IMR-90 (cell line): ENCODE measurements around the gene PDE4B. TPM values are rescaled to one million over a fixed set of nuclear protein-coding genes. Genes with fewer than 3 reads are reported as not detected.

Experiments used
- ATAC-seq: fragments of 200-7000 bp; cut with Tn5 transposase; 2 replicates; pipeline ENCODE4 v1.9.1; 2020; ENCODE audit warnings: low read depth, mild to moderate bottlenecking, moderate library complexity
- BruUV-seq: library from RNA; stranded (reverse); fragments of 400-500 nt; replicated peaks from 2 replicates; lab custom pipeline; 2021; lab: Mats Ljungman, UMichigan
- CTCF ChIA-PET: fragments of 300-600 bp; formaldehyde crosslinking; extraction: SDS; loops from one replicate; lab custom pipeline; 2021; ENCODE audit warnings: antibody characterized with exemption; lab: Yijun Ruan, JAX
- POLR2A ChIA-PET: fragments of 300-600 bp; sonication (Branson Sonifier 250); formaldehyde crosslinking; loops from one replicate; lab custom pipeline; 2022; ENCODE audit warnings: antibody characterized with exemption; ENCODE audit not compliant: unreplicated experiment; lab: Charles Lee
- DNase-seq: peaks from one replicate; pipeline ENCODE4 v3.0.0; 2013
- H2AFZ ChIP-seq: replicated peaks from 2 replicates; pipeline ENCODE3; 2013; ENCODE audit warnings: low read length, mild to moderate bottlenecking; ENCODE audit not compliant: poor library complexity
- H2AK5ac ChIP-seq: 2 replicates; pipeline ENCODE4 v1.6.1; 2013; ENCODE audit warnings: low read depth, low read length, inconsistent platforms
- H2AK9ac ChIP-seq: replicated peaks from 2 replicates; pipeline ENCODE3; 2013; ENCODE audit warnings: mild to moderate bottlenecking, low read depth, low read length, moderate library complexity; ENCODE audit not compliant: poor library complexity
- H2BK120ac ChIP-seq: 2 replicates; pipeline ENCODE4 v1.6.1; 2013; ENCODE audit warnings: low read depth, low read length, inconsistent platforms
- H2BK15ac ChIP-seq: 3 replicates; pipeline ENCODE4 v1.6.1; 2013; ENCODE audit warnings: low read depth, low read length, inconsistent platforms
- H2BK20ac ChIP-seq: 2 replicates; pipeline ENCODE4 v1.6.1; 2013; ENCODE audit warnings: low read depth, mild to moderate bottlenecking, inconsistent platforms, low read length, moderate library complexity
- H2BK5ac ChIP-seq: 2 replicates; pipeline ENCODE4 v1.6.1; 2013; ENCODE audit warnings: mild to moderate bottlenecking, low read depth, low read length, inconsistent platforms; ENCODE audit not compliant: poor library complexity, severe bottlenecking
- H3K14ac ChIP-seq: replicated peaks from 2 replicates; pipeline ENCODE4 v1.6.1; 2013; ENCODE audit warnings: low read depth, low read length, inconsistent platforms
- H3K18ac ChIP-seq: 2 replicates; pipeline ENCODE4 v1.6.1; 2013; ENCODE audit warnings: low read depth, low read length, control low read depth
- H3K23ac ChIP-seq: 2 replicates; pipeline ENCODE4 v1.6.1; 2013; ENCODE audit warnings: low read depth, low read length, inconsistent platforms
- H3K27ac ChIP-seq: 2 replicates; pipeline ENCODE4 v1.5.1; 2013; ENCODE audit warnings: mild to moderate bottlenecking, control low read depth, low read length; ENCODE audit not compliant: insufficient read depth
- H3K27me3 ChIP-seq: 2 replicates; pipeline ENCODE4 v1.6.1; 2013; ENCODE audit warnings: low read length; ENCODE audit not compliant: control insufficient read depth, insufficient read depth
- H3K36me3 ChIP-seq: 2 replicates; pipeline ENCODE4 v1.6.1; 2013; ENCODE audit warnings: low read length, mixed read lengths; ENCODE audit not compliant: control insufficient read depth, insufficient read depth
- H3K4ac ChIP-seq: 2 replicates; pipeline ENCODE4 v1.6.1; 2013; ENCODE audit warnings: low read depth, low read length, inconsistent platforms
- H3K4me1 ChIP-seq: 2 replicates; pipeline ENCODE4 v1.6.1; 2013; ENCODE audit warnings: low read length, mixed read lengths; ENCODE audit not compliant: control insufficient read depth, insufficient read depth
- H3K4me2 ChIP-seq: 2 replicates; pipeline ENCODE4 v1.6.1; 2013; ENCODE audit warnings: low read depth, mild to moderate bottlenecking, control low read depth, low read length, moderate library complexity
- H3K4me3 ChIP-seq: 2 replicates; pipeline ENCODE4 v1.5.1; 2013; ENCODE audit warnings: low read depth, mild to moderate bottlenecking, control low read depth, low read length, moderate library complexity; ENCODE audit not compliant: insufficient read depth
- H3K56ac ChIP-seq: 2 replicates; pipeline ENCODE4 v1.6.1; 2013; ENCODE audit warnings: low read length, inconsistent platforms; ENCODE audit not compliant: insufficient read depth; ENCODE audit errors: extremely low read depth
- H3K79me1 ChIP-seq, 2 experiments: 2 replicates each; pipeline ENCODE4 v1.6.1; 2013; ENCODE audit warnings: low read length in 2 of 2, inconsistent platforms in 1 of 2, low read depth in 1 of 2
- H3K9ac ChIP-seq: 2 replicates; pipeline ENCODE4 v1.6.1; 2013; ENCODE audit warnings: low read depth, low read length, control low read depth
- H3K9me1 ChIP-seq: 2 replicates; pipeline ENCODE4 v1.6.1; 2013; ENCODE audit warnings: low read length, inconsistent platforms; ENCODE audit not compliant: insufficient read depth
- H3K9me3 ChIP-seq: 2 replicates; pipeline ENCODE4 v1.6.1; 2013; ENCODE audit warnings: low read length; ENCODE audit not compliant: control insufficient read depth, insufficient read depth
- H4K20me1 ChIP-seq: 2 replicates; pipeline ENCODE4 v1.6.1; 2013; ENCODE audit warnings: low read length, inconsistent platforms; ENCODE audit not compliant: insufficient read depth
- H4K5ac ChIP-seq: 2 replicates; pipeline ENCODE4 v1.6.1; 2013; ENCODE audit warnings: mild to moderate bottlenecking, low read depth, low read length, control low read depth
- H4K8ac ChIP-seq, 2 experiments: 2 replicates each; pipeline ENCODE4 v1.6.1; 2013; ENCODE audit warnings: low read depth in 2 of 2, low read length in 2 of 2, control low read depth in 1 of 2, inconsistent platforms in 1 of 2
- H4K91ac ChIP-seq: 2 replicates; pipeline ENCODE4 v1.6.1; 2013; ENCODE audit warnings: low read depth, low read length, inconsistent platforms; ENCODE audit not compliant: insufficient read depth
- BHLHE40 ChIP-seq: fragments of 150-350 bp; IDR thresholded peaks from 2 replicates; pipeline ENCODE4 v1.6.1; 2016; ENCODE audit warnings: mild to moderate bottlenecking, low read depth, low read length
- CEBPB ChIP-seq: IDR thresholded peaks from 2 replicates; pipeline ENCODE4 v1.6.1; 2012; ENCODE audit warnings: low read depth, low read length, improper control_type of control experiment
- CHD1 ChIP-seq: IDR thresholded peaks from 2 replicates; pipeline ENCODE4 v1.6.1; 2012; ENCODE audit warnings: low read depth, low read length, improper control_type of control experiment
- FOS ChIP-seq: fragments of 150-350 bp; IDR thresholded peaks from 2 replicates; pipeline ENCODE4 v1.6.1; 2016; ENCODE audit warnings: low read depth, low read length
- MAFK ChIP-seq: IDR thresholded peaks from 2 replicates; pipeline ENCODE4 v1.6.1; 2012; ENCODE audit warnings: low read depth, low read length, improper control_type of control experiment
- MAZ ChIP-seq: IDR thresholded peaks from 2 replicates; pipeline ENCODE4 v1.6.1; 2012; ENCODE audit warnings: low read depth, mild to moderate bottlenecking, low read length, improper control_type of control experiment, moderate library complexity, borderline replicate concordance
- MXI1 ChIP-seq: IDR thresholded peaks from 2 replicates; pipeline ENCODE4 v1.6.1; 2012; ENCODE audit warnings: low read depth, mild to moderate bottlenecking, low read length, moderate library complexity, borderline replicate concordance
- NFE2L2 ChIP-seq: fragments of 150-350 bp; IDR thresholded peaks from 2 replicates; pipeline ENCODE4 v1.6.1; 2016; ENCODE audit warnings: low read depth, mild to moderate bottlenecking, low read length
- POLR2A ChIP-seq: IDR thresholded peaks from 2 replicates; pipeline ENCODE4 v1.6.1; 2012; ENCODE audit warnings: mild to moderate bottlenecking, low read depth, low read length
- RAD21 ChIP-seq: IDR thresholded peaks from 2 replicates; pipeline ENCODE4 v1.6.1; 2012; ENCODE audit warnings: low read length, improper control_type of control experiment
- RCOR1 ChIP-seq: IDR thresholded peaks from 2 replicates; pipeline ENCODE4 v1.6.1; 2012; ENCODE audit warnings: mild to moderate bottlenecking, low read length, improper control_type of control experiment; ENCODE audit not compliant: insufficient replicate concordance
- RFX5 ChIP-seq: IDR thresholded peaks from 2 replicates; pipeline ENCODE4 v1.8.0; 2012; ENCODE audit warnings: low read depth, mild to moderate bottlenecking, low read length, moderate library complexity
- SMC3 ChIP-seq: fragments of 150-350 bp; IDR thresholded peaks from 2 replicates; pipeline ENCODE4 v1.6.1; 2016; ENCODE audit warnings: low read depth, mild to moderate bottlenecking, antibody characterized with exemption, low read length, moderate library complexity
- dilution Hi-C: fragments of 300-500 bp; cut with HindIII; formaldehyde crosslinking; loops from one replicate; pipeline ENCODE4 v1.14.3; 2018; ENCODE audit warnings: low sequenced_read_pairs; ENCODE audit not compliant: unreplicated experiment
- in situ Hi-C: fragments of 300-500 bp; cut with MboI; formaldehyde crosslinking; loops from 3 replicates; pipeline ENCODE4 v1.14.3; 2019; ENCODE audit warnings: low sequenced_read_pairs, inconsistent platforms, mixed read lengths
- intact Hi-C: fragments of 100-400 bp; cut with micrococcal nuclease; formaldehyde crosslinking; loops from 2 replicates; pipeline ENCODE4 v1.10.0; 2022
- polyA plus RNA-seq, 3 experiments: library from polyadenylated mRNA; depleted of rRNA; stranded (reverse); fragments of >200 nt; gene quantifications; 2 replicates each; pipeline ENCODE4 v1.2.3, GENCODE V29; 2012; ENCODE audit warnings: low replicate concordance in 1 of 3
- total RNA-seq: library from RNA; depleted of rRNA; stranded (reverse); fragments of >200 nt; gene quantifications from 2 replicates; pipeline ENCODE4 v1.2.3, GENCODE V29; 2012
- TF ChIP-seq, protein P1 (sequence below): fragments of 150-350 bp; IDR thresholded peaks from 2 replicates; pipeline ENCODE4 v1.6.1; 2017; ENCODE audit warnings: mild to moderate bottlenecking, antibody characterized with exemption, low read length, low read depth
- TF ChIP-seq, protein P2 (sequence below): conservative IDR thresholded peaks from 2 replicates; pipeline ENCODE4 v1.5.1; 2012; ENCODE audit warnings: mild to moderate bottlenecking, low read depth, low read length, improper control_type of control experiment

PDE4B gene
- total and polyA plus RNA-seq, 2 of the 4 experiments (the other 2 are of a cell fraction) = 5.8 to 21.3 TPM

DNA sequence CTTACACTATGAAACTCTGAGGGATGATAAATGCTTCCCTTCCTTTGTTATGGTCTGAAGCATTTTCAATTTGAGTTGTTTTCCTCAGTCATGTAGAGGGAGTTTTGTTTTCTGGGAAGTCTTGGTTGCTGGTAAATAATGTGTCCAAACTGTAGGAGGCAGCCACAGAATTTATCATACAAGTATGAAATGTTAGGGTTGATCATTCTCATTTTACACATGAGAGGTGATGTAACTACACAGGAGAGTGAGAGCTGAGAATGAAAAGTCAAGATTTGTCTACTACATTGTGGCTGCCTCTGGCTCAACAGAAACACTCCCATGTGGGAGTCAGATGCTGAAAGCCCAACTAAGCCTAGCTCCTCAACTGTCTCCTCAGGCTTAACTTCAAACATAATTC is 558.8 kb downstream of the PDE4B start:
- H3K23ac ChIP-seq = peak overlapping the region; percentile 63
- H3K9ac ChIP-seq = no peak overlapping the region
- no peak overlapping the region for H3K4me3 ChIP-seq
- no peaks in the 10 kb centered on the region for H3K9me3 ChIP-seq
- H3K9me1 ChIP-seq = peaks cover 10% of the 10 kb centered on the region
- no peak overlapping the region for H3K27ac ChIP-seq
- no peak overlapping the region for H3K56ac ChIP-seq
- DNase-seq (peak; percentile 33), ATAC-seq (peak; percentile 26; the same call in 1 of the 2 replicates)
- H3K4me1 ChIP-seq = peaks cover 17% of the 10 kb centered on the region
- peak overlapping the region; percentile 51 for H2BK20ac ChIP-seq
- H3K27me3 ChIP-seq = no peaks in the 10 kb centered on the region
- no peak overlapping the region for H4K91ac ChIP-seq
- POLR2A ChIA-PET = no interaction called here
- peak overlapping the region; percentile 15; the same call in 1 of the 2 replicates for H4K5ac ChIP-seq
- H4K8ac ChIP-seq = peak overlapping the region; percentile 24 to 45; a peak in 3 of 4 replicates
- peak overlapping the region; percentile 17 for H2BK5ac ChIP-seq
- H3K36me3 ChIP-seq = peaks cover 6% of the 10 kb centered on the region; the same call in 1 of the 2 replicates
- intact Hi-C loops = loop anchor here (5.0 to 10.0 kb wide), 2 partner anchors 86 to 397 kb away; no protein-coding TSS in a partner anchor
- CTCF ChIA-PET = interaction anchor here (0.7 to 2.5 kb wide), 4 partner anchors 9 to 153 kb away, joined by 3 to 6 read pairs (median 4); no protein-coding TSS in a partner anchor
- peak overlapping the region; percentile 66 for H2AK5ac ChIP-seq
- peak overlapping the region; percentile 77 for H3K4ac ChIP-seq
- no peak overlapping the region for H2AK9ac ChIP-seq
- peak overlapping the region; percentile 80 for H2BK15ac ChIP-seq
- dilution Hi-C loops = no loop called here
- H3K79me1 ChIP-seq = peaks cover 25 to 46% of the 10 kb centered on the region in 2 experiments
- in situ Hi-C loops = no loop called here
- TF ChIP-seq MXI1 (no peak), RAD21 (no peak), NFE2L2 (no peak), RFX5 (no peak), FOS (no peak), RCOR1 (no peak), POLR2A (no peak), CHD1 (no peak), MAFK (no peak), CEBPB (no peak), SMC3 (no peak), BHLHE40 (no peak), MAZ (no peak)
- TF ChIP-seq, protein P1, sequence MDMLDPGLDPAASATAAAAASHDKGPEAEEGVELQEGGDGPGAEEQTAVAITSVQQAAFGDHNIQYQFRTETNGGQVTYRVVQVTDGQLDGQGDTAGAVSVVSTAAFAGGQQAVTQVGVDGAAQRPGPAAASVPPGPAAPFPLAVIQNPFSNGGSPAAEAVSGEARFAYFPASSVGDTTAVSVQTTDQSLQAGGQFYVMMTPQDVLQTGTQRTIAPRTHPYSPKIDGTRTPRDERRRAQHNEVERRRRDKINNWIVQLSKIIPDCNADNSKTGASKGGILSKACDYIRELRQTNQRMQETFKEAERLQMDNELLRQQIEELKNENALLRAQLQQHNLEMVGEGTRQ = no peak
- TF ChIP-seq, protein P2, sequence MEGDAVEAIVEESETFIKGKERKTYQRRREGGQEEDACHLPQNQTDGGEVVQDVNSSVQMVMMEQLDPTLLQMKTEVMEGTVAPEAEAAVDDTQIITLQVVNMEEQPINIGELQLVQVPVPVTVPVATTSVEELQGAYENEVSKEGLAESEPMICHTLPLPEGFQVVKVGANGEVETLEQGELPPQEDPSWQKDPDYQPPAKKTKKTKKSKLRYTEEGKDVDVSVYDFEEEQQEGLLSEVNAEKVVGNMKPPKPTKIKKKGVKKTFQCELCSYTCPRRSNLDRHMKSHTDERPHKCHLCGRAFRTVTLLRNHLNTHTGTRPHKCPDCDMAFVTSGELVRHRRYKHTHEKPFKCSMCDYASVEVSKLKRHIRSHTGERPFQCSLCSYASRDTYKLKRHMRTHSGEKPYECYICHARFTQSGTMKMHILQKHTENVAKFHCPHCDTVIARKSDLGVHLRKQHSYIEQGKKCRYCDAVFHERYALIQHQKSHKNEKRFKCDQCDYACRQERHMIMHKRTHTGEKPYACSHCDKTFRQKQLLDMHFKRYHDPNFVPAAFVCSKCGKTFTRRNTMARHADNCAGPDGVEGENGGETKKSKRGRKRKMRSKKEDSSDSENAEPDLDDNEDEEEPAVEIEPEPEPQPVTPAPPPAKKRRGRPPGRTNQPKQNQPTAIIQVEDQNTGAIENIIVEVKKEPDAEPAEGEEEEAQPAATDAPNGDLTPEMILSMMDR = no peak
- 0 out of 2 replicates have a peak overlapping the region, but pooled peaks have one; percentile 54 for H2BK120ac ChIP-seq
- peak overlapping the region; percentile 78 for H3K14ac ChIP-seq
- H3K4me2 ChIP-seq = peak overlapping the region; percentile 12; the same call in 1 of the 2 replicates
- H2AFZ ChIP-seq = no peak overlapping the region
- H3K18ac ChIP-seq = 0 out of 2 replicates have a peak overlapping the region, but pooled peaks have one; percentile 9
- BruUV-seq = no TSS peak
- no peaks in the 10 kb centered on the region for H4K20me1 ChIP-seq
